NCI-H345 treated with DMSO at 0.1 percent for 48 hours (cell line): ENCODE measurements around the gene SOX15.
"Not testable (repeated sequence)": the region's sequence is repeated elsewhere in the genome, so short reads cannot be mapped to it uniquely, and the experiment has no call there.

Experiments
- DNase-seq: peaks from one replicate; lab custom pipeline; 2025; ENCODE audit not compliant: unreplicated experiment; lab: John Stamatoyannopoulos, UW

The SOX15 gene

GRCh38 chr17:7611635-7612293, 21.9 kb upstream of the SOX15 start:
- DNase-seq = no peak

GRCh38 chr17:7610641-7611040, 20.7 kb upstream of the SOX15 start:
- no peak for DNase-seq

GRCh38 chr17:7606280-7606679, 16.4 kb upstream of the SOX15 start:
- DNase-seq = no peak

GRCh38 chr17:7597561-7597960, 7.7 kb upstream of the SOX15 start:
- DNase-seq = not testable (repeated sequence)

- no peak for DNase-seq
These were observed 3.4 kb upstream of the SOX15 start for GRCh38 chr17:7593296-7593695.

- DNase-seq = no peak
These were observed 2.6 kb upstream of the SOX15 start for GRCh38 chr17:7592422-7593021.

- DNase-seq = no peak
These were observed 1.7 kb upstream of the SOX15 start for GRCh38 chr17:7591596-7591995.

- no peak for DNase-seq
These were observed 849 bp upstream of the SOX15 start for GRCh38 chr17:7590743-7591142.

- DNase-seq = no peak
These were observed 558 bp downstream of the SOX15 start for GRCh38 chr17:7589204-7589868.

- no peak for DNase-seq
These were observed 1.2 kb downstream of the SOX15 start for GRCh38 chr17:7588553-7589203.

- no peak for DNase-seq
These were observed 2.3 kb downstream of the SOX15 start for GRCh38 chr17:7587420-7588151.

GRCh38 chr17:7586673-7587419, 3.0 kb downstream of the SOX15 start:
- no peak for DNase-seq

GRCh38 chr17:7583253-7584109, 6.4 kb downstream of the SOX15 start, which contains the start of gene MPDU1:
TSS of gene MPDU1 (plus strand) at chr17:7583852. CDS start at chr17:7583863, 11 bp downstream.
- DNase-seq = peak; percentile 86

GRCh38 chr17:7582396-7583252, 7.3 kb downstream of the SOX15 start:
- no peak for DNase-seq

GRCh38 chr17:7580604-7581575, 9.0 kb downstream of the SOX15 start:
- no peak for DNase-seq

- DNase-seq = no peak
These were observed 9.9 kb downstream of the SOX15 start for GRCh38 chr17:7579834-7580603.
